ENCODE results near the gene ZC3H18.

The ZC3H18 gene

GRCh38 chr16:88569985-88570690, at the start of gene ZC3H18:
ZC3H18 (plus strand) TSS chr16:88570403; CDS start chr16:88577124, 6,721 bp downstream.
- DNase-seq (ENCODE audit: low spot score): peak; percentile 100

- DNase-seq (ENCODE audit: low spot score): no peak
Measured at GRCh38 chr16:88521674-88522073, 48.5 kb upstream of the ZC3H18 start.

- no peak for DNase-seq (ENCODE audit: low spot score)
Measured at GRCh38 chr16:88522276-88522949, 47.8 kb upstream of the ZC3H18 start.

GRCh38 chr16:88523309-88524161, 46.7 kb upstream of the ZC3H18 start:
- DNase-seq (ENCODE audit: low spot score): no peak

- no peak for DNase-seq (ENCODE audit: low spot score)
Measured at GRCh38 chr16:88524274-88524972, 45.8 kb upstream of the ZC3H18 start.

GRCh38 chr16:88524973-88525662, 45.1 kb upstream of the ZC3H18 start:
- DNase-seq (ENCODE audit: low spot score): no peak

GRCh38 chr16:88525663-88525990, 44.6 kb upstream of the ZC3H18 start:
- DNase-seq (ENCODE audit: low spot score): no peak

GRCh38 chr16:88526008-88526905, 43.9 kb upstream of the ZC3H18 start:
- DNase-seq (ENCODE audit: low spot score): no peak

- DNase-seq (ENCODE audit: low spot score): no peak
Measured at GRCh38 chr16:88526906-88527185, 43.4 kb upstream of the ZC3H18 start.

- DNase-seq (ENCODE audit: low spot score): peak; percentile 87
Measured at GRCh38 chr16:88527186-88527936, 42.8 kb upstream of the ZC3H18 start.

GRCh38 chr16:88527937-88528743, 42.1 kb upstream of the ZC3H18 start:
- DNase-seq (ENCODE audit: low spot score): no peak

GRCh38 chr16:88528902-88529318, 41.3 kb upstream of the ZC3H18 start:
- DNase-seq (ENCODE audit: low spot score): no peak

- no peak for DNase-seq (ENCODE audit: low spot score)
Measured at GRCh38 chr16:88529596-88529995, 40.6 kb upstream of the ZC3H18 start.

GRCh38 chr16:88530051-88530857, 39.9 kb upstream of the ZC3H18 start:
- no peak for DNase-seq (ENCODE audit: low spot score)

- no peak for DNase-seq (ENCODE audit: low spot score)
Measured at GRCh38 chr16:88530858-88531203, 39.4 kb upstream of the ZC3H18 start.

GRCh38 chr16:88531346-88531745, 38.9 kb upstream of the ZC3H18 start:
- DNase-seq (ENCODE audit: low spot score): no peak

GRCh38 chr16:88531931-88532433, 38.2 kb upstream of the ZC3H18 start:
- no peak for DNase-seq (ENCODE audit: low spot score)
